HG03558 (cell line): ENCODE data around the gene HCFC1R1.

Experiments used
- ATAC-seq: cut with Tn5 transposase; IDR thresholded peaks from one replicate; pipeline ENCODE4 v1.9.1; 2021; ENCODE audit warnings: moderate number of reproducible peaks; ENCODE audit not compliant: unreplicated experiment; ENCODE audit errors: extremely low read depth

The HCFC1R1 gene

GRCh38 chr16:3036726-3037315 lies 13.1 kb upstream of the HCFC1R1 start, which contains the start of gene BICDL2:
Gene BICDL2, minus strand, starts transcription at chr16:3036944. Its CDS starts 1,448 bp downstream, at chr16:3035496.
- no peak for ATAC-seq

- no peak for ATAC-seq
These were observed 12.4 kb upstream of the HCFC1R1 start for GRCh38 chr16:3035972-3036725.

- no peak for ATAC-seq
These were observed 11.7 kb upstream of the HCFC1R1 start for GRCh38 chr16:3035289-3035971.

- no peak for ATAC-seq
These were observed 8.9 kb upstream of the HCFC1R1 start for GRCh38 chr16:3032624-3033023.

- no peak for ATAC-seq
These were observed 6.8 kb upstream of the HCFC1R1 start for GRCh38 chr16:3030222-3031212.

- no peak for ATAC-seq
These were observed 5.9 kb upstream of the HCFC1R1 start for GRCh38 chr16:3029491-3030221.

- no peak for ATAC-seq
These were observed 5.1 kb upstream of the HCFC1R1 start for GRCh38 chr16:3028716-3029319.

- no peak for ATAC-seq
These were observed 4.4 kb upstream of the HCFC1R1 start for GRCh38 chr16:3027983-3028715.

- ATAC-seq, result no peak
These were observed 3.7 kb upstream of the HCFC1R1 start for GRCh38 chr16:3027489-3027795.

- no peak for ATAC-seq
These were observed 3.1 kb upstream of the HCFC1R1 start for GRCh38 chr16:3026609-3027488.

- ATAC-seq, result no peak
These were observed 2.2 kb upstream of the HCFC1R1 start for GRCh38 chr16:3026003-3026378.

GRCh38 chr16:3025032-3026002 lies 1.6 kb upstream of the HCFC1R1 start:
- no peak for ATAC-seq

- no peak for ATAC-seq
These were observed 400 bp downstream of the HCFC1R1 start for GRCh38 chr16:3023415-3023668.

GRCh38 chr16:3022684-3023414 lies 893 bp downstream of the HCFC1R1 start:
- no peak for ATAC-seq

GRCh38 chr16:3022208-3022683 lies 1.5 kb downstream of the HCFC1R1 start:
- no peak for ATAC-seq
